Retinal pigment epithelial cell (primary cell): ENCODE data around the gene ETFA.

ENCODE experiments used
- DNase-seq: peaks from one replicate; pipeline ENCODE4 v3.0.0-alpha.2; 2010; ENCODE audit warnings: low read depth
- H3K4me3 ChIP-seq: 2 replicates; pipeline ENCODE4 v1.5.1; 2011; ENCODE audit warnings: mild to moderate bottlenecking, low read length, control low read depth, moderate library complexity
- TF ChIP-seq, protein P1 (sequence below): conservative IDR thresholded peaks from 2 replicates; pipeline ENCODE4 v1.5.1; 2011; ENCODE audit warnings: low read depth, low read length, control low read depth, inconsistent platforms

Gene ETFA

DNA sequence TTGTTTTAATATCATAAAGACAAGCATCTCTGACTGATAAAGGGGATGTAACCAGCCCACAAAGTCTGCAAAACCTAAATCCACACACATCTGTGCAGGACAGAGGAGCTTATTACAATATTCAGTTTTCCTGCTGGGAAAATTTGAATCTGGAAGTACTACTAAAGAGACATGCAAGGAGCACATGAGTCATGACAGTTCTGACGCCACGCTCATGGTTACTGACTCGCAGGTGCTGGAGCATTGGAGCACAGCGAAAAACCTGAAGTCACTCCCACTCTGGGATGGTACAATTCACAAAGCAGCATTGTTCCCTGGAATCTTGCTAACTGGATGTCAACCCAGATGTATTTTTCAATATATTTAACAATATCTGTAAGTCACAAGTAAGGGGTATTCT is 17.7 kb upstream of the ETFA start:
- no peak for DNase-seq
- no peak overlapping the region for H3K4me3 ChIP-seq
- TF ChIP-seq, protein P1, sequence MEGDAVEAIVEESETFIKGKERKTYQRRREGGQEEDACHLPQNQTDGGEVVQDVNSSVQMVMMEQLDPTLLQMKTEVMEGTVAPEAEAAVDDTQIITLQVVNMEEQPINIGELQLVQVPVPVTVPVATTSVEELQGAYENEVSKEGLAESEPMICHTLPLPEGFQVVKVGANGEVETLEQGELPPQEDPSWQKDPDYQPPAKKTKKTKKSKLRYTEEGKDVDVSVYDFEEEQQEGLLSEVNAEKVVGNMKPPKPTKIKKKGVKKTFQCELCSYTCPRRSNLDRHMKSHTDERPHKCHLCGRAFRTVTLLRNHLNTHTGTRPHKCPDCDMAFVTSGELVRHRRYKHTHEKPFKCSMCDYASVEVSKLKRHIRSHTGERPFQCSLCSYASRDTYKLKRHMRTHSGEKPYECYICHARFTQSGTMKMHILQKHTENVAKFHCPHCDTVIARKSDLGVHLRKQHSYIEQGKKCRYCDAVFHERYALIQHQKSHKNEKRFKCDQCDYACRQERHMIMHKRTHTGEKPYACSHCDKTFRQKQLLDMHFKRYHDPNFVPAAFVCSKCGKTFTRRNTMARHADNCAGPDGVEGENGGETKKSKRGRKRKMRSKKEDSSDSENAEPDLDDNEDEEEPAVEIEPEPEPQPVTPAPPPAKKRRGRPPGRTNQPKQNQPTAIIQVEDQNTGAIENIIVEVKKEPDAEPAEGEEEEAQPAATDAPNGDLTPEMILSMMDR, result no peak

GRCh38 chr15:76328106-76328696 is 16.9 kb upstream of the ETFA start:
- no peak overlapping the region for H3K4me3 ChIP-seq
- no peak for DNase-seq
- TF ChIP-seq, protein P1, result no peak

- TF ChIP-seq, protein P1, result no peak
- DNase-seq, result no peak
- H3K4me3 ChIP-seq, result no peak overlapping the region
Observed at GRCh38 chr15:76327191-76328105, 16.2 kb upstream of the ETFA start.

DNA sequence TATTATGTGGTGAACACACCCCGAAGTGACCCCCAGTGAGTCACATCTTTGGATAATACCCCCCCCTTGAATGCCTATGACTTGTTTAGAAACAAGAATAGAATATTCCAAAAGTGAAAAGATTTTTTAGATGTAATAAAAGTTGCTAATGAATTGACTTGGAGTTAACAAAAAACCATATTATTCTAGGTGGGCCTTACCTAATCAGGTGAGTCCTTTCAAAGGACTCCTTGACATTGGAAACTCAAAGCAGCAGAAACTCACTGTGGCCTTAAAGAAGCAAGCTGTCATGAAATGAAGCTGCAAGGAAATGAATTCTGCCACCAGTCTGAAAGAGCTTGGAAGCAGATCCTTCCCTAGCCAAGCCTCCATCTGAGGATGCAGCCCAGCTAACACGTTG is 14.4 kb upstream of the ETFA start:
- DNase-seq, result no peak
- no peak overlapping the region for H3K4me3 ChIP-seq
- TF ChIP-seq, protein P1, result no peak

- TF ChIP-seq, protein P1, result no peak
- no peak for DNase-seq
- H3K4me3 ChIP-seq, result no peak overlapping the region
Observed at GRCh38 chr15:76324066-76324465, 12.8 kb upstream of the ETFA start.

DNA sequence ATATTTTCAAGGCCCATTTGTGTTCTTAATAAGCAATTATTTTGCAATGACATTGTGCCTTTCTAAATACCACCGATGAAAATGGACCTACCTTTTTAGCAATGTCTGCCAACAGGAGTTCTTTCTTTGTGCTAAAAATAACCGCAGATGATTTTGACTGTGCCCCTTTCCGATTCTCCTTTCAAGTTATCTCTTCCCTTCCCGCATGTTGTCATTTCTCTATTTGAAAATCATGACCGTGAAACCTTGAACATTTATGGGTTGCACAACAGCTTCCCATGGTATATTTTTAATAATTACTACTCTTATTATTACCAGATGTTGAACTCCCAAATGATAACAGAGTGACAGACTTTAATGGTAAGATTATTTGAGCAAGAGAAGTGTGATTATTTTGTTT is 10.3 kb upstream of the ETFA start:
- no peak for DNase-seq
- TF ChIP-seq, protein P1, result no peak

DNA sequence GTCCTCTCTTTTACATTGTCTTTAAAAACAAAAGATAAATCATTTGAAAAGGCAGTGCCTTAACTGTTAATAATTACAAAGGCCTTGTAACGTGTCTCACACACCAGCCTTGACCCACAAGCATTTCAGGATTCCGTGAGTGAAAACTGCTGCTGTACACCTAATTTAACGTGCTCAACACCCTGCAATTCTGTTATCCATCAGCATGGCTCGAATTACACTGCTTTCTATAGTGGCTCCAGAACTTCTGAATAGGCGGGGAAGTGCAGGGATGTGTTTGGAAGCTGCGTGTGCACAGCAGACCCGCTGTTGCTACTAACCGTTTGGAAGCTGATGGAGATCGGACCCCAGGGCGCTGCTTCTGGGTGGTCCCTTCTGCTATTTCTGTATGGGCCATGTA is 9.9 kb upstream of the ETFA start:
- no peak overlapping the region for H3K4me3 ChIP-seq
- DNase-seq, result no peak
- TF ChIP-seq, protein P1, result no peak

More for the DNA sequence above, 10.3 kb upstream of the ETFA start:
- no peak overlapping the region for H3K4me3 ChIP-seq
